ENCODE results near the gene TMCO5A.
"Not testable (repeated sequence)": the region's sequence is repeated elsewhere in the genome, so short reads cannot be mapped to it uniquely, and the experiment has no call there.

The TMCO5A gene

DNA sequence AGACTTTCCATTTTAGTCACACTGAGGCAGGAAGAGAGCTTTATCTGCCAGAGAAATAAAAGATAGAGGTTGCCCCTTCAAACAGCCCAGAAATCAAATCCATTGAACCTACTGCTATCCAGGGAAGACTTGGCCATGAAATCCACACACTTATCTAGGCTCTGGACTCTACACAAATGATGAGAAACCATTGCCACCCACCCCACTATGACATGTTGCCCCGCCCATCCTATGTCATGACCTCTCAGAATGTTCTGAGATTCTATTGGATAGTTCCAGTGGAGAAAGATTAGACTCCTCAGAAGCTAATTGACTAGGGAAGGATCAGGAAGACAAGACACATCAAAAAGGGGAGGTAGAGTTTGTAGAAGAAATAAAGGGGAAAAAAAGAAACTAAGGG lies at the start of gene TMCO5A:
TMCO5A (plus strand) TSS at position 301 of the 400 bp plus-strand sequence. CDS start 1,684 bp downstream, outside the sequence.
- no peak for DNase-seq
- ATAC-seq, result no peak

GRCh38 chr15:37885651-37886050 lies 48.8 kb upstream of the TMCO5A start:
- no peak for DNase-seq
- ATAC-seq, result no peak

DNA sequence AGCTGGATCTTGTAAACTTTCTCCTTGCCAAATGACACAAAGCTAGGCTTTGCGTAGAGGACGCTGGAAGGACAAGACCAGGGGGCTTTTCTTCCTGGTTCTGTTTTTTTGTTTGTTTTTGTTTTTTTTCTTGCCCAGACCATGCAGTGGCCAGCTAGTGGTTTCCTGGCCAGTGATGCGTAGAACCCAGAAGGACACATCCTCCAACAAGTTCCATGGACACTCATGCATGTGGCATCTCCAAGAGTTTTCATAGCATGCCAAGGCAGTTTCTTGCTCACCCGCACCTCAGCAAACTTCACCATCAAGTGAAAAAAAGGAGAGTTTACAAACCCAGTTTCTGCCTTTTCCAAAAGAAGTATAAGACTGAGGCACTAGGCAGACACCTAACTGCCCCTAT lies 46.1 kb upstream of the TMCO5A start:
- DNase-seq (no peak), ATAC-seq (no peak)

DNA sequence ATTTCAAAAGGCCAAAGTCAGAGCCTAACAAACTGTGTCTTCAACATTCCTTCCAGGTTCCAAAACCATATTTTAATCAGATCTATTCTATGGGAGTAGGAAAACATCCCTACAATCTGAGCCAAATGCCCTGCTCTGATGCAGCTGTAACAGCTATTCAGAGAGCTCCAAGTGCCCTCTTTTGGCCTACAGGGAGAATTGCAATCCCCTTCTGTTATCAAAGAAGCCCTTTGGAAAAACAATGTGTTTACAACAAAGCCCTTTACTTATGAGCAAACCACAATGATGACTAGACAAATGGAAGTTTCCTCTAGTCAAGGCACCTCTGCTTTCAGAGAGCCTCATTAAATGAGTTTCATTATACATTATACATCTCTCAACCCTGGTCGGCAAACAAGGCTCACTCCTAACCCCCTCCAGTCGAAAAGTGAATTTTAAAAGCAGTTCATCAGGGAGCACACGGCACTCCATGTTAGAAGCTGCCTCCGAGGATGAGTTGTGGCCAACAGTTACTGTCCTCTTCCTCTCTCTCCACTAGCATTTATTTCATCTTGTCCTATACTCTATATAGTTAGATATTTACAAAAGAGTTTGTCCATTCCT lies 42.6 kb upstream of the TMCO5A start:
- no peak for DNase-seq
- ATAC-seq, result peak; percentile 49

DNA sequence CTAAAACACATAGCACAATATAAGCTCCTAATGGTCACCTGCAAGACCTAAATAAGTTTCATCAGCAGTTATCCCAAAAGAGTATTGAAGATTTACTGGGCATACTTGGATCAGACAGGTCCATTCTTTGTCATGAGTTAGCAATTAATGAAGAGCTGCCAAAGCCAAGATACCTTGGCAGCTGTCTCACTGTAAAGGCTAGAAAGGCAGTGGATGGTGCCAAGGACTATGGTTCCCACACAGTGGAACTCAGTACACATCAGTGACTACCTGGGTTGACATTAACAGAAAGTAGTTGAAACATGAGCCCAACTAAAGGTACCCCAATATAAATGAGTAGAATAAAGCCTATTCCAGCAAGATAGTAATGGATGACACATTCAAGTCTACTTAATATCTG lies 41.1 kb upstream of the TMCO5A start:
- ATAC-seq (no peak), DNase-seq (no peak)

DNA sequence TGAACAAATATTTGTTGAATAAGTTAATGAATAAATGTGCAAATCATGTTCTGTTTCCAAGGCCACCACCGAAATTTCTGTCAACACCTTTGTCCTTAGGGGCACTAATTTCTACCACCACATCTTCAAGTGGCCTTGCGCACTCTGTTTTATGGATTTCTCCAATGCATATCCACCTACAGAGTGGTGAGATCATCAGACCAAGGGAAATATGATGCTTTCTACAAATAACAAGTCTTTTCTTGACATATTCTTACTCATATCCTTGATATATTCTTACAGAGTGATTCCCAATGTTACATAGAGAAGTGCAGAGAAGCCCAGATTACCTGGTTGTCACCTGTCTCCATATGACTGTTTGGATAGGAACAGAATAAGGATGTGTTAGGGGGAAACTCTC lies 36.1 kb upstream of the TMCO5A start:
- no peak for DNase-seq
- no peak for ATAC-seq

GRCh38 chr15:37900326-37901221 lies 33.9 kb upstream of the TMCO5A start:
- no peak for ATAC-seq
- DNase-seq, result no peak

DNA sequence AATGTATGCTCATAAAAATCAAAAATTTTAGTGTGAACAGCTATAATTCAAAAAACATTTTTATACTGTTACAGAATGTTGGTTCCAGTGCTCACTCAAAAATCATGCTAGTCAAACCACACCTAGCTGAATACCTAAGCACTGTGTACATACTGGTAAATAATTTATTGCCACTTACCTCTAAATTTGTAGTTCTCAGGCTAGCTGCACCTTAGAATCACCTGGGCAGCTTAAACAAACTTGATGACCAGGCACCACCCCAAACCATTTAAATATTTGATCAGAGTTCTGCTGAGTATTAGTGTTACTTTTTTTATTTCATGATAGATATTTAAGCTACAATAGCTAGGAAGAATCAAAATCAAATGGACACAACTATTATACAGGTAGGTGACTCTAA lies 32.3 kb upstream of the TMCO5A start:
- ATAC-seq, result no peak
- DNase-seq, result no peak

GRCh38 chr15:37903919-37904625 lies 30.4 kb upstream of the TMCO5A start:
- DNase-seq (no peak), ATAC-seq (no peak)

GRCh38 chr15:37907136-37907535 lies 27.3 kb upstream of the TMCO5A start:
- ATAC-seq (no peak), DNase-seq (no peak)

DNA sequence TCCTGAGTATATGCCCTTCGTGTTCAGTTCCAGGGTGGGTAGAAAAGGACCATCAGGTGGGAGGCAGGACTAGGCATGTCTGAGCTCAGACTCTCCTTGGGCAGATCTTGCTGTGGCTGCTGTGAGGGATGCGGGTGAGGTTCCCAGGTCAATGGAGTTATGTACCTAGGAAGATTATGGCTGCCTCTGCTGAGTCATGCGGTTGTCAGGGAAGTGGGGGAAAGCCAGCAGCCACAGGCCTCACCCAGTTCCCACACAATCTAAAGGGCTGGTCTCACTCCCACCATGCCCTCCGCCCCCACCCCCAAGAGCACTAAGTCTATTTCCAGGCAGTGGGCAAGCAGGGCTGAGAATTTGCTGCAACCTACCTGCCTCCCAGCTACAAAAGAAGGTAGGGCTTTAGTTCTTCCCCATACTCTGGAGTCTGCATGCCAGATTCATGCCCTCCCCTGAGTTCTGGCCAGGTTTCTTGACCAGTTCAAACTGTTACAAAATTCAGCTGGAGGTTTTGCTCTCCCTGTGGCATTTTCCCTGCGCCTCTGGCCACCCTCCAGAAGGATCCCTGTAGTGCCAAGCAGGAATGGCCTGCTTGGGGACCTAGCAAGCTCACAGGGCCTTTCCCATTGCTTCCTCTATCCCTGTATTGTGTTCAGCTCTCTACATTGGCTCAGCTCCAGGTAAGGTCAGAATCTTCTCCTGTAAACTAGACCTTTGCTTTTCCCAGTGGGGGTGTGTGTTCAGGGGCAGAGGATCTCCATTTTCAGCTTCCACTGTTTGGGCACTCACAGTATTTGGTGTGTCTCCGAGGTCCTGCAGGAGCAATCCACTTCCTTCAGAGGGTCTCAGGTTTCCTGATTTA lies 12.7 kb upstream of the TMCO5A start:
- ATAC-seq (no peak), DNase-seq (no peak)

DNA sequence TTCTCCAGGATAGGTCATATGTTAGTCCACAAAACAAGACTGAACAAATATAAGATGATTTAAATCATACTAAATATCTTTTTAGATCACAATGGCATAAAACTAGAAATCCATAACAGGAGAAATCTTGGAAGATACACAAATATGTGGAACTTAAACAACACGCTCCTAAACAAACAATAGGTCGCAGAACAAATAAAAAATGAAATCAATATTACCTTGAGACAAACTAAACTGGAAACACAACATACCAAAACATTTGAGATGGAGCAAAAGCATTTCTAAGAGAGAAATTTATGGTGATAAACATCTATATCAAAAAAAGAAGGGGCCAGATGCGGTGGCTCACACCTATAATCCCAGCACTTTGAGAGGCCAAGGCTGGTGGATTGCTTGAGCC lies 8.3 kb upstream of the TMCO5A start:
- no peak for ATAC-seq
- DNase-seq, result no peak

GRCh38 chr15:37929238-37929637 lies 5.2 kb upstream of the TMCO5A start:
- ATAC-seq (no peak), DNase-seq (no peak)

DNA sequence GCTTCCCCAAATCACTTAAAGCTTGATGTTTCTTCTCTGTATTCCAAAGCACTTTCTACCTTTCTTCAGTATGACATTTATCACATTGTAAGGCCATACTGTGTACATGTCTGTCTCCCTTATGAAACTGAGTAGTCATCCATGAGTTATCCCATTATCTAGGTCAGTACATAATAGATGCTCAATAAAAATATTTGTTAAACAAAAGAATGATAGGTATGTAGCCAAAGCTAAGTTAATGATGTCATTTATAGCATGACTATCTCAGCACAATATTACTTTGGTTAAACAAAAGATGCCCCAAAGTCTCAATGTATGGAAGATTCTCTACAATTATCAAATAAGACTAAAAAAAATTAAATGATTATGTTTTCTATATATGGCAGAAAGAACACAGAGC lies 3.1 kb upstream of the TMCO5A start:
- ATAC-seq (no peak), DNase-seq (no peak)

- ATAC-seq (no peak), DNase-seq (no peak)
Observed at GRCh38 chr15:37931868-37932267, 2.6 kb upstream of the TMCO5A start.

GRCh38 chr15:37932549-37932948 lies 1.9 kb upstream of the TMCO5A start:
- ATAC-seq (no peak), DNase-seq (no peak)

DNA sequence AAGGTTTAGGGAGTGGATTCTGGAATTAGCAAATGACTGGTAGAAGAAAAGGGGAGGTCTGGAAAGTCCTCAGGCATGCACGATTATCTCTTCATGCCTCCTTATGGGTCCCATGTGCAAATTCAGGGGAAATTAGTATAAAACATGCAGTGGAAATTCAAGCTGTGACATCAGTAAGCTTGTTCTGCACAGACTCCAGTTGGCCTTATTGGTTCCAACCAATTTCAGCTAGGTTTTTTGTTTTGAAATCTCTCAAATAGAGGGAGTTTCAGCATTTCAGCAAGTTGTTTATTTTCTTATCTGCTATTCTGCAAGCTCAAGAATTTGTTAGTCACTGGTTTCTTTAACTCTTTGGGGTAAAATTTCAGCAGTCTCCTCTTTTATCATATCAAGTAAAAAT lies 774 bp upstream of the TMCO5A start:
- ATAC-seq (no peak), DNase-seq (no peak)

DNA sequence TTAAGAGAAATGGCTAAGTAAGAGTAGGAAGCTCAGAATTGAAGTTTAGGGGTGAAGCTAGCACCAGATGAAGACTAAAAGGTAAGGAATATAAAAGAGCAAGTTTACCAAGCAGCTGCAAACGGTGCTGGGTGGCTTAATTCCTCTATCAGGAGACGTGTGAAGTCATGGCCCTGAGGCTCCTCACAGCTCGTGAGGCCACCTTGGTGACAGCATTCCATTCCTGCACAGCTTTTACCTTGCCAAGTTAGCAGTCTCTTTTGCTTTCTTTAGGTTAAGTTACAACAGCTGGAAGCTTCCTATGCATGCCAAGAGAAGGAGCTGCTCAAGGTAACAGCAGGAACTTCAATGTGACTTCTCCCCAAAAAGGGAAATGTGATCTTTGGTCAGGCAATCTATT lies 6.4 kb downstream of the TMCO5A start:
- ATAC-seq (no peak), DNase-seq (no peak)

DNA sequence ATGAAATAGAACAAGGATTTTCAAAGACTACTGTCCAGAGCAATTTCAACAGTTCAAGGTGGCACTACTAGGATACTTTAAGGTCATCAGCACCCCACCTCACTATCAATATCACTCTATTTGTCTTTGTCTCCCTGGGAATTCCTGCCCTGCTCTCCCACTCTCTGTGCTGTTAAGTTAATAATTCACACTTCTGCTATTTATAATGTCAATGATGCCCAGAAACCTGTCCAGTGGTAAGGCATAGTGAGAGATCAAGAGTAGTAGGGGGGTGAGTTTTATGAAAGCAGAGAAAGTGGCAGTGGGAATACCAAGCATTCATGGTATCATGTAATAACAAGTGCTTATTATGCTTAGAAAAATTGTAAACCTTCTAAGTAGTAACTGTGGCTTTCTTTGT lies 7.3 kb downstream of the TMCO5A start:
- no peak for DNase-seq
- ATAC-seq, result no peak

- no peak for ATAC-seq
Observed at GRCh38 chr15:37951999-37952398, 17.6 kb downstream of the TMCO5A start.

DNA sequence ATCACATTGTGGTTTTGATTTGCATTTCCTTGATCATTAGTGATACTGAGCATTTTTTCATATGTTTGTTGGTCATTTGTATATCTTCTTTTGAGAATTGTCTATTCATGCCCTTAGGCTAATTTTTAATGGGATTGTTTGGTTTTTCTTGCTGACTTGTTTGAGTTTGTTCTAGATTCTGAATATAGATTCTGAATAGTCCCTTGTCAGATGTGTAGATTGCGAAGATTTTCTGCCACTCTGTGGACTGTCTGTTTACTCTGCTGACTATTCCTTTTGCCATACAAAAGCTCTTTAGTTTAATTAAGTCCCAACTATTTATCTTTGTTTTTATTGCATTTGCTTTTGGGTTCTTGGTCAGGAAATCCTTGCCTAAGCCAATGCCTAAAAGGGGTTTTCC lies 26.3 kb downstream of the TMCO5A start:
- not testable (repeated sequence) for ATAC-seq, DNase-seq

More at GRCh38 chr15:37951999-37952398, 17.6 kb downstream of the TMCO5A start:
- no peak for DNase-seq

DNA sequence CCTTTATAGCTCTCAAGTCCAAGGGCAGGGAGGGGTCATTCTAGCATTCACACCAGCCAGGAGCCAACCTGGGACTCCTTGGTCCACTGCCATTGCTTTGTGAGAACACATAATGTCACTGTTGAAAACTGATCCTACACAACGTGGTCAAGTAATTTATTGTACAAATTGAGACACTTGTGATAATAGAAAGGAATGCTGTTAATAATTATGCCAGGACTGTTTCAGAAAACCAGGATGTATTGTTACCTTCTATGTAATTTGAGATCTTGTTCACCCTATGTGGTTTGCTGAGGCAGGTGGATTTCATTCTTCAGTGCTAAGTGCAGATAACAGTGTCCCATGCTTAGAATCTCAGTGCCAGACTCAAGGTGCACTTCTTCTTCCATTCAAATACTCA lies 33.3 kb downstream of the TMCO5A start:
- no peak for ATAC-seq

More for the DNA sequence above, 33.3 kb downstream of the TMCO5A start:
- DNase-seq, result no peak
